Activated naive CD4-positive, alpha-beta T cell (primary cell): Measurements from ENCODE around the gene TRERF1.
"Not testable (repeated sequence)": the region's sequence is repeated elsewhere in the genome, so short reads cannot be mapped to it uniquely, and the experiment has no call there.

ENCODE experiments used
- DNase-seq, 4 experiments: peaks; one replicate each; lab custom pipeline; 2025; lab: John Stamatoyannopoulos, UW

TRERF1 gene

GRCh38 chr6:42337985-42338743 is 113.6 kb downstream of the TRERF1 start:
- DNase-seq: no peak

GRCh38 chr6:42336431-42336830 is 115.3 kb downstream of the TRERF1 start:
- no peak for DNase-seq

GRCh38 chr6:42335896-42336295 is 115.8 kb downstream of the TRERF1 start:
- DNase-seq: no peak

GRCh38 chr6:42334870-42335269 is 116.9 kb downstream of the TRERF1 start:
- no peak for DNase-seq

- no peak for DNase-seq
These were observed 118.1 kb downstream of the TRERF1 start for GRCh38 chr6:42333612-42334011.

GRCh38 chr6:42332916-42333315 is 118.8 kb downstream of the TRERF1 start:
- no peak for DNase-seq

GRCh38 chr6:42331019-42331418 is 120.7 kb downstream of the TRERF1 start:
- DNase-seq: no peak

GRCh38 chr6:42326248-42326647 is 125.5 kb downstream of the TRERF1 start:
- no peak for DNase-seq

- DNase-seq: not testable (repeated sequence)
These were observed 126.9 kb downstream of the TRERF1 start for GRCh38 chr6:42324656-42325324.

- no peak for DNase-seq
These were observed 129.1 kb downstream of the TRERF1 start for GRCh38 chr6:42322676-42323075.

GRCh38 chr6:42321976-42322375 is 129.8 kb downstream of the TRERF1 start:
- DNase-seq: no peak

- DNase-seq: no peak
These were observed 131.0 kb downstream of the TRERF1 start for GRCh38 chr6:42320762-42321161.

GRCh38 chr6:42318480-42318879 is 133.2 kb downstream of the TRERF1 start:
- no peak for DNase-seq

- no peak for DNase-seq
These were observed 134.7 kb downstream of the TRERF1 start for GRCh38 chr6:42316981-42317380.

GRCh38 chr6:42315991-42316970 is 135.4 kb downstream of the TRERF1 start:
- no peak for DNase-seq

- no peak for DNase-seq
These were observed 136.3 kb downstream of the TRERF1 start for GRCh38 chr6:42315259-42315990.

GRCh38 chr6:42314571-42315258 is 137.0 kb downstream of the TRERF1 start:
- DNase-seq: no peak

GRCh38 chr6:42313941-42314570 is 137.7 kb downstream of the TRERF1 start:
- no peak for DNase-seq

- no peak for DNase-seq
These were observed 138.7 kb downstream of the TRERF1 start for GRCh38 chr6:42313038-42313437.

GRCh38 chr6:42307141-42307470 is 144.6 kb downstream of the TRERF1 start:
- DNase-seq: no peak
